Measurements from ENCODE around the gene KATNAL1. TPM values are rescaled to one million over a fixed set of nuclear protein-coding genes. Genes with fewer than 3 reads are reported as not detected.
A peak's percentile ranks its signal among the peaks of the same experiment; 100 is the strongest.

The KATNAL1 gene
- total RNA-seq, 4 donors from 2014 or later: 5.9 to 9.4 (median 7.5) TPM

DNA sequence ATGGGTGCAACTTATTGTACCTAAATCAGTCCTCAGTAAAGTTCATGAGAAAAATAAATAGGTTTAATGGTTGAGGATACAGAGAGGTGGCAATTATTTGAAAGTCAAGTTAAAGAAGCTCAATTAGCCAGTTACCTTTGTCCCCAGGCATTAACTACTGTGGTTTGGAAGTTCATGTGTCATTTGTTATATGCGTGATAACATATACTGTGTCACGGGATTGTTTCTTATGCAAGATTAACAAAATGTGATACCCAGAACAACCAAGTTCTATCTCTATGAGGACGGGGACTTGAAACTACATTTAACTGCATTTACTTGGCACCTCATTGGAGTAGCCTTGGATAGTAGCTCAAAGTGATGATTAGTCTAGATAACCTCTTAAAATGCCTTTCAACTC, 13.9 kb upstream of the KATNAL1 start:
- Histone ChIP-seq H3K36me3 (no peaks in the 10 kb centered on the region), H3K9me3 (no peaks in the 10 kb centered on the region), H3K27ac (no peak overlapping the region), H3K4me1 (no peaks in the 10 kb centered on the region), H3K4me3 (no peak overlapping the region), H3K27me3 (no peaks in the 10 kb centered on the region)
- WGBS: 93% methylated on average over 3 of the region's 3 CpGs
- TF ChIP-seq POLR2AphosphoS5 (IDR thresholded peaks at IDR 0.05) (no peak), EP300 (IDR thresholded peaks at IDR 0.05) (no peak), POLR2A (IDR thresholded peaks at IDR 0.05) (no peak)
- TF ChIP-seq, protein P1, sequence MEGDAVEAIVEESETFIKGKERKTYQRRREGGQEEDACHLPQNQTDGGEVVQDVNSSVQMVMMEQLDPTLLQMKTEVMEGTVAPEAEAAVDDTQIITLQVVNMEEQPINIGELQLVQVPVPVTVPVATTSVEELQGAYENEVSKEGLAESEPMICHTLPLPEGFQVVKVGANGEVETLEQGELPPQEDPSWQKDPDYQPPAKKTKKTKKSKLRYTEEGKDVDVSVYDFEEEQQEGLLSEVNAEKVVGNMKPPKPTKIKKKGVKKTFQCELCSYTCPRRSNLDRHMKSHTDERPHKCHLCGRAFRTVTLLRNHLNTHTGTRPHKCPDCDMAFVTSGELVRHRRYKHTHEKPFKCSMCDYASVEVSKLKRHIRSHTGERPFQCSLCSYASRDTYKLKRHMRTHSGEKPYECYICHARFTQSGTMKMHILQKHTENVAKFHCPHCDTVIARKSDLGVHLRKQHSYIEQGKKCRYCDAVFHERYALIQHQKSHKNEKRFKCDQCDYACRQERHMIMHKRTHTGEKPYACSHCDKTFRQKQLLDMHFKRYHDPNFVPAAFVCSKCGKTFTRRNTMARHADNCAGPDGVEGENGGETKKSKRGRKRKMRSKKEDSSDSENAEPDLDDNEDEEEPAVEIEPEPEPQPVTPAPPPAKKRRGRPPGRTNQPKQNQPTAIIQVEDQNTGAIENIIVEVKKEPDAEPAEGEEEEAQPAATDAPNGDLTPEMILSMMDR (IDR thresholded peaks at IDR 0.05): no peak
- no peak for DNase-seq (ENCODE audit: low spot score in 2 of 2)

DNA sequence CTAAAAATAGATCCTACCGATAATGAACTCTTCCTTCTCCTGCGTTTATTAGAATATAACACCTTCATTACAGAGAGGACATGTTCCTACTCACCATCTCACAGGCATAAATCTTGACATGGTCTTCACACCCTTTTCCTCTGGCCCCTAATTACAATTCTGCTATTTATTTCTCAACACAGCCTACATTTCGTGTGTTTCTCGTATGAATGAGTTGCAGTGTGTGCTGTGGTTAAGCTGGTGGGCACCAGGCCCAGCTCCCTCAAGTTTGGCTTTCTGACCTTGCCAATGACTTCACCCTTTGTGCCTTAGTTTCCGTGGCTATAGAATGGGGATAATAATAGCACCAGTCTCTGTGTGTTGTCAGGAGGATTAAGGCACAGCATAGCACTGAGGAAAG, 12.3 kb upstream of the KATNAL1 start:
- peak in 1 of 3 donors; percentile 21 for TF ChIP-seq POLR2AphosphoS5 (IDR thresholded peaks at IDR 0.05)
- no peak for TF ChIP-seq EP300 (IDR thresholded peaks at IDR 0.05)
- no peak for TF ChIP-seq POLR2A (IDR thresholded peaks at IDR 0.05)
- 40% methylated on average over 5 of the region's 5 CpGs for WGBS
- Histone ChIP-seq H3K4me1 (no peaks in the 10 kb centered on the region), H3K27me3 (no peaks in the 10 kb centered on the region), H3K27ac (no peak overlapping the region), H3K4me3 (no peak overlapping the region), H3K36me3 (no peaks in the 10 kb centered on the region), H3K9me3 (no peaks in the 10 kb centered on the region)
- DNase-seq (ENCODE audit: low spot score in 2 of 2): no peak

DNA sequence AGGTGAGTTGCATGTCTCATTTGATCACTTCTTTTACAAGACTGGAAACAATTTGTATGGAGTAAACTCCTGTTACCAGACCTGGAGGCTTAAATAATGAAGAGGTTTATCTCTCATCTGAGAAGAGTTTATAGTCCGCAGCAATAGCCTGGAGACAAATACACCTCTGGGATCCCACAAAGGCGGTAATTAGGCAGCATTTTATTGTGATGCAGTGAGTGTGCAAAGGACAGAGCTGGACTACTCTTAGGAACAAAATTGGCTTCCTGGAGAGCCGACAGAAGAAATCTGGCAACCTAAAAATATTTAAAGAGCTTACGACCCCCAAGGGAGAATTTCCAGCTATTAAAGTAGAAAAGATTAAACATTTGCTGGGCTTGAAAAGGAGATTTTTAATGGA, 11.8 kb upstream of the KATNAL1 start:
- DNase-seq (ENCODE audit: low spot score in 2 of 2): no peak
- Histone ChIP-seq H3K27me3 (no peaks in the 10 kb centered on the region), H3K9me3 (no peaks in the 10 kb centered on the region), H3K27ac (no peak overlapping the region), H3K36me3 (no peaks in the 10 kb centered on the region), H3K4me1 (no peaks in the 10 kb centered on the region), H3K4me3 (no peak overlapping the region)
- TF ChIP-seq EP300 (IDR thresholded peaks at IDR 0.05): no peak
- no peak for TF ChIP-seq POLR2A (IDR thresholded peaks at IDR 0.05)
- no peak for TF ChIP-seq POLR2AphosphoS5 (IDR thresholded peaks at IDR 0.05)
- TF ChIP-seq, protein P1 (IDR thresholded peaks at IDR 0.05): no peak
- 47% methylated on average over 4 of the region's 4 CpGs for WGBS

DNA sequence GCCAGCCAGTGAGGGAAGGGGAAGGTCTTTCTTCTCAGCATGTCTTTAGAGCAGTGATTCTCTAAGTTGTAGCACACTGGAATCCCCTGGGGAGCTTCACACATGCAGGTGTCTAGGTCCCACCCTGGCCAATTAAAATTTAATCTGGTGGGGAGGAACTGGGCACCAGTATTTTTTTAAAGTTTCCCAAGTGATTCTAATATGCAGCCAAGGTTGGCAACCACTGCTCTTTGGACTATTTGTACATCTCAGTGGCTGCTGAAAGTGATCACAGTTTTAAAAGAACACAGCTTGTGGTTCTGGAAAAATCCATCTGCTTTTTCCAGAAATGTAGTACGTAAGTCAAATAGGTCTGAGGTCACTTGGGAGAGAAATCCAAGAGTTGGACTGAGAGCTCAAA, 10.7 kb upstream of the KATNAL1 start:
- TF ChIP-seq EP300 (IDR thresholded peaks at IDR 0.05) (no peak), POLR2A (IDR thresholded peaks at IDR 0.05) (no peak), POLR2AphosphoS5 (IDR thresholded peaks at IDR 0.05) (no peak)
- TF ChIP-seq, protein P1 (IDR thresholded peaks at IDR 0.05): no peak
- no peaks in the 10 kb centered on the region for H3K9me3 ChIP-seq
- H3K4me1 ChIP-seq: peaks cover 4% of the 10 kb centered on the region
- H3K27ac ChIP-seq: no peak overlapping the region
- H3K4me3 ChIP-seq: no peak overlapping the region
- H3K36me3 ChIP-seq: no peaks in the 10 kb centered on the region
- H3K27me3 ChIP-seq: no peaks in the 10 kb centered on the region
- 79% methylated on average over 1 of the region's 1 CpG for WGBS
- no peak for DNase-seq (ENCODE audit: low spot score in 2 of 2)

DNA sequence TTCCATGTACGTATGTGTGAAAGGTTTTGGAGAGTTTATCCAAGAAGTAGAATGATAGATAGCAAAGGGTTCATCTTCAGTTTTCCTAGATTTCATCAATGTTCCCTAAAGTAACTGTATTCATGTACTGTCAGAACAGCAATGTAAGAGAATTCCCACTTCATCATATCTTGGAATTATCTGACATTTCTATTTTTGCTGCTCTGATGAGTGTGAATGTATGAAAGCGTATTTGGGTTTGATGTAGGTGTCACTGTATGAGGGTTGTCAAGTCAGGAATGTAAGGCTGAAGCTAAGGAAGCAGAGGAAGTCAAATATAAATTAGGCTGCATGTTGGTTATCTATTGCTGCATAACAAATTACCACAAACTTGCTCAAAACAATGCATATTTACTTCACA, 7.2 kb upstream of the KATNAL1 start:
- Histone ChIP-seq H3K27ac (no peak overlapping the region), H3K36me3 (no peaks in the 10 kb centered on the region), H3K4me1 (peaks cover 8% of the 10 kb centered on the region), H3K9me3 (no peaks in the 10 kb centered on the region), H3K4me3 (no peak overlapping the region), H3K27me3 (no peaks in the 10 kb centered on the region)
- no peak for DNase-seq (ENCODE audit: low spot score in 2 of 2)
- 90% methylated on average over 2 of the region's 2 CpGs for WGBS
- TF ChIP-seq, protein P1 (IDR thresholded peaks at IDR 0.05): no peak
- TF ChIP-seq POLR2A (IDR thresholded peaks at IDR 0.05): no peak
- no peak for TF ChIP-seq POLR2AphosphoS5 (IDR thresholded peaks at IDR 0.05)
- TF ChIP-seq EP300 (IDR thresholded peaks at IDR 0.05): no peak

DNA sequence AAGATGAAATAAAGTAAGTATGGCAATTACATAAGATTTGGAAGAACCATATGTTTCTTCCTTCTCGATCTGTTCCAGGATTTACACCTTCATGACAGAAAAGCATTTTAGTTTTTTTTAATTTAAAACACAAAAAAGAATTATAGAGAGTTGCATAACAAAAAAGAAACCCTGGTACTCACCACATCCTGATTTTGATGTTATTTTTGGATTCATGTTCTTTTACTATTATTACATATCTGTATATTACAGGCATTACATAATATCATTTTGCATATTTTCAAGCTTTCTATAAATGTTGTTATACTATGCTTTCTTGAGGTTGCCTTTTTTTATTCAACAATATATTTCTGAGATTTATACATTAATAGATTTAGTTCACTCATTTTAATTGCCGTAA, 6.7 kb upstream of the KATNAL1 start:
- H3K27me3 ChIP-seq: no peaks in the 10 kb centered on the region
- no peaks in the 10 kb centered on the region for H3K9me3 ChIP-seq
- DNase-seq (ENCODE audit: low spot score in 2 of 2): no peak
- peaks cover 8% of the 10 kb centered on the region for H3K4me1 ChIP-seq
- no peak overlapping the region for H3K27ac ChIP-seq
- 93% methylated on average over 2 of the region's 2 CpGs for WGBS
- no peaks in the 10 kb centered on the region for H3K36me3 ChIP-seq
- no peak overlapping the region for H3K4me3 ChIP-seq
- TF ChIP-seq, protein P1 (IDR thresholded peaks at IDR 0.05): no peak

Measured in suprapubic skin (tissue), 4 donors.